DMS 273 (cell line): Measurements from ENCODE around the gene MT2A.
"Not testable (repeated sequence)": the region's sequence is repeated elsewhere in the genome, so short reads cannot be mapped to it uniquely, and the experiment has no call there.

Experiments
- DNase-seq: peaks from one replicate; lab custom pipeline; 2025; ENCODE audit not compliant: unreplicated experiment; lab: John Stamatoyannopoulos, UW

Gene MT2A

DNA sequence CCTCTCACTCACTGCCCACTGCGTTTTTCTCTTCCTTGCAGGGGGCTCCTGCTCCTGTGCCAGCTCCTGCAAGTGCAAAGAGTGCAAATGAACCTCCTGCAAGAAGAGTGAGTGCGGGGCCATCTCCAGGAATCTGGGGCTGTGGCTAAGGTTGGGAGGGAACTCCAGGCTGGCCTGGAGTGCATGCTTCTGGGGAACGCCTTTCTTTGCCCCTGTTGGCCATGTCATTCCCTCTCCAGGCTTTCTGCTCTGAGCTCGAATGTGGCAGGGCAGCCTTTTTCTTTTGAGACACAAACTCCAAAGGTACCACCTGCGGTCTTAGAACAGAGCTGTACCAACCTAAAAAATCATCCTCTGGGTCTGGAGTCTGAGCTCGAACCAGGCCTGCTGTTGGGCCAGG lies 9.8 kb downstream of the MT2A start:
- no peak for DNase-seq

- no peak for DNase-seq
These were observed 12.0 kb downstream of the MT2A start for GRCh38 chr16:56620339-56620897.

DNA sequence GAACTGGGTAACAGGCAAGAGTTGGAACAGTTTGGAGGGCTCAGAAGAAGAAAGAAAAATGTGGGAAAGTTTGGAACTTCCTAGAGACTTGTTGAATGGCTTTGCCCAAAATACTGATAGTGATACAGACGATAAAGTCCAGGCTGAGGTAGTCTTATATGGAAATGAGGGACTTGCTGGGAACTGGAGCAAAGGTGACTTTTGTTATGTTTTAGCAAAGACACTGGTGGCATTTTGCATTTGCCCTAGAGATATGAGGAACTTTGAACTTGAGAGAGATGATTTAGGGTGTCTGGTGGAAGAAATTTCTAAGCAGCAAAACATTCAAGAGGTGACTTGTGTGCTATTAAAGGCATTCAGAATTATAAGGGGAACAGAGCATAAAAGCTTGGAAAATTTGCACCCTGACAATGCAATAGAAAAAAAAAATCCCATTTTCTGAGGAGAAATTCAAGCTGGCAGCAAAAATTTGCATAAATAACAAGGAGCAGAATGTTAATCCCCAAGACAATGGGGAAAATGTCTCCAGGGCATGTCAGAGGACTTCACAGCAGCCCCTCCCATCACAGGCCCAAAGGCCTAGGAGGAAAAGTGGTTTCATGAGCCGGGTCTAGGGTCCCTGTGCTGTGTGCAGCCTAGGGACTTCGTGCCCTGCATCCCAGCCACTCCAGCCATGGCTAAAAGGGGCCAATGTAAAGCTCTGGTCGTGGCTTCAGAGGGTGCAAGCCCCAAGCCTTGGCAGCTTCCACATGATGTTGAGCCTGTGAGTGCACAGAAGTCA lies 13.5 kb downstream of the MT2A start:
- DNase-seq: not testable (repeated sequence)

GRCh38 chr16:56623184-56623583 lies 14.8 kb downstream of the MT2A start:
- DNase-seq: not testable (repeated sequence)

GRCh38 chr16:56623637-56624036 lies 15.3 kb downstream of the MT2A start:
- DNase-seq: no peak

GRCh38 chr16:56625140-56625942 lies 17.0 kb downstream of the MT2A start, which contains the start of gene MT1E:
TSS of gene MT1E (plus strand) at chr16:56625781. CDS start at chr16:56625852, 71 bp downstream.
- DNase-seq: no peak

GRCh38 chr16:56625943-56626654 lies 17.7 kb downstream of the MT2A start:
- DNase-seq: no peak

DNA sequence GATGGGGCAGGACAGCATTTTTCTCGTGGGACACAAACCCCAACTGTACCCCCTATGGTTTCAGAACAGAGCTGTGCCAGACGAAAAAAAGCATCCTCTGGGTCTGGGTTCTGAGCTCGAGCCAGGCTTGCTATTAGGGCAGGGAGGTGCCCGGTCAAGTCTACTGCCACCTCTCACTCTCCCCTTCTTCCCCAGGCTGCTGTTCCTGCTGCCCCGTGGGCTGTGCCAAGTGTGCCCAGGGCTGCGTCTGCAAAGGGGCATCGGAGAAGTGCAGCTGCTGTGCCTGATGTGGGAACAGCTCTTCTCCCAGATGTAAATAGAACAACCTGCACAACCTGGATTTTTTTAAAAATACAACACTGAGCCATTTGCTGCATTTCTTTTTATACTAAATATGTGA lies 18.3 kb downstream of the MT2A start:
- no peak for DNase-seq

DNA sequence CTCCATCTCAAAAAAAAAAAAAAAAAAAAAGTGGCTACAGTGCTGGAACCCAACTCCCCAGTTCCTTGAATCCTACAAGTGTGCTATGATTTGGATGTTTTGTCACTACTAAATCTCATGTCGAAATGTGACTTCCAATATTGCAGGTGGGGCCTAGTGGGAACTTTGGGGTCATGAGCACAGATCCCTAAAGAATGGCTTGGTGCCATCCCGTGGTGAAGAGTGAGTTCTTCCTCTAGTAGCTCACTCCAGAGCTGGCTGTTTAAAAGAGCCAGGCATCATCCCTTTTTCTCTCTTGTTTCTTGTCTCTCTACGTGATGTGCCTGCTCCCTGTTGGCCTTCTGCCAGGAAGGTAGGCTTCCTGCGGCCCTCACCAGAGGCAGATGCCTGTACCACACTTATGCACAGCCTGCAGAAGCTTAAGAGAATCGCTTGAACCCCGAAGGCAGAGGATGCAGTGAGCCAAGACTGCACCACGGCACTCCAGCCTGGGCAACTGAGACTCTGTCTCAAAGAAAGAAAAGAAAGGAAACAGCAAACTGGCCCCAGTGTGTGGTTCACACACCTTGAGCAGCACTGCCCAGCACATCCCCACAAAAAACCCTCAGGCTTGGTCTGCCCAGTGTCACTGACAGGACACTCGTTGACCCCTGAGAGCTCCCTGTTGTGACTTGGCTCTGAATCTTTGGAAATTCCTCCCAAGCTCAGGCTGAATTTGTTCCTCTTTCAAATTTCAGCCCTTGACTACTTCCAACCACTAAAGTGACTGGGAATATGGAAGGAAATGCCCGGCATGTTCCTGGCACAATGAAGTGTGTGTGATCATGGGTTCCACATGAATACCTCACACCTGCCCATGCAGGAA lies 20.3 kb downstream of the MT2A start:
- peak; percentile 22 for DNase-seq

DNA sequence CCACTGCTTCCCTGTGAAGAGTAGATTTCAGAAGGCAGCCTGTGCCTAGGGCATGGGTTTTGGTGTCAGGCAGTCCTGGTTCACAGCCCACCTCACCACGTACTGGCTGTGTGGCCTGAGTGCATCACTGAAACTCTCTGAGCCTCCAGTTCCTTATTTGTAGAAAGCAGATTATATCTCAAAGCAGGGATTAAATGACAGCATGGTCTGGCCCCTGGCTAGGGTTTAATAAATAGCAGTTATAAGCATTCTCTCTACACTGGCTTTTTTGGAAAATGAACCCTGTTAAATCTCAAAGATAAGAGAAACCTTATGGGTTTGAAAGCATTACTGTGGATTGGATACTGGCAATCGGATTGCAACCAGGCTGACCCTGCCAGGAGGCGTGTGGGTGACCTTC lies 21.1 kb downstream of the MT2A start:
- no peak for DNase-seq

GRCh38 chr16:56630134-56630533 lies 21.8 kb downstream of the MT2A start:
- no peak for DNase-seq

DNA sequence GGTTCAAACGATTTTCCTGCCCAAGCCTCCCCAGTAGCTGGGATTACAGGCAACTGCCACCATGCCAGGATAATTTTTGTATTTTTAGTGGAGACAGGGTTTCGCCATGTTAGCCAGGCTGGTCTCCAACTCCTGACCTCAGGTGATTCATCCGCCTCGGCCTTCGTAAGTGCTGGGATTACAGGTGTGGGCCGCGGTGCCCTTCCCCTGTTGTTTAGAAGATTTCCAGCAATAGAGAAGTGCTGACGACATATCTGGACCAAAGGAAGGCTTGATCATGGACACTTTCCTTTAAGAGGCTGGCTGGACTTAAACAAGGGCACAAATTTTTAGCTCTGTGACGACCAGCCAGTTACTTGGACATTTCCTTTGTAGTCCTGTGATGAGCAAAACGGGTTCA lies 22.8 kb downstream of the MT2A start:
- DNase-seq: no peak

GRCh38 chr16:56631832-56632155 lies 23.4 kb downstream of the MT2A start:
- DNase-seq: no peak

DNA sequence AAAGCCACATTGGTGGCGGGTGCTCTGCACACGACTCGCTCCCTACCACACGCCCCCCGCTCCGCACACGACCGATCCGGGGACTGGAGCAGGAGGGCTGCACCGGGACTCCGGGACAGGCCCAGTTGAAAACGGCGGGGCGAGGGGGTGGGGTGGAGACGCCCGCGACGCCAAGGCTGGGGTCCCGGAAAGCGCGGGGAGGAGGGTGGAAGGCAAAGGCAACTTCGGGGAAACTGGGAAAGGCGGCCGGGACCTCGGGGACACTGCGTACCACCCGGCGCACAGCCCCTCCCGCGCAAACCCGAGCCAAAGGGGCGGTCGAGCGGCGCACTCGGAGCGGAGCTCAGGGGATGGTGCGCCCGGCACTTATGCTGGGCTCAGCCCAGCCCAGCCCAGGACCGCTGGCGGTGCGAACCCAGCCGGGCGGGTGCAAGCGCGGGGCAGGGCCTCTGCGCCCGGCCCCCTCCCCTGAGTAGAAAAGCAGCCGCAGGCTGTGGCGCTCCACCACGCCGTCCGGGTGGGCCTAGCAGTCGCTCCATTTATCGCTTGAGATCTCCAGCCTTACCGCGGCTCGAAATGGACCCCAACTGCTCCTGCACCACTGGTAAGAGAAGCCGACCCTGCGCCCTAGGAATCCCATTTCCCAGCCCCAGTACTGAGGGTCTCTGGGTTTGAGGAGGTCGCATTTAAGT lies 23.9 kb downstream of the MT2A start, which contains the start of gene MT1M:
Gene MT1M (plus strand): TSS at position 504 of the 692 bp plus-strand sequence. CDS start 73 bp downstream, at position 577.
- peak; percentile 55 for DNase-seq

DNA sequence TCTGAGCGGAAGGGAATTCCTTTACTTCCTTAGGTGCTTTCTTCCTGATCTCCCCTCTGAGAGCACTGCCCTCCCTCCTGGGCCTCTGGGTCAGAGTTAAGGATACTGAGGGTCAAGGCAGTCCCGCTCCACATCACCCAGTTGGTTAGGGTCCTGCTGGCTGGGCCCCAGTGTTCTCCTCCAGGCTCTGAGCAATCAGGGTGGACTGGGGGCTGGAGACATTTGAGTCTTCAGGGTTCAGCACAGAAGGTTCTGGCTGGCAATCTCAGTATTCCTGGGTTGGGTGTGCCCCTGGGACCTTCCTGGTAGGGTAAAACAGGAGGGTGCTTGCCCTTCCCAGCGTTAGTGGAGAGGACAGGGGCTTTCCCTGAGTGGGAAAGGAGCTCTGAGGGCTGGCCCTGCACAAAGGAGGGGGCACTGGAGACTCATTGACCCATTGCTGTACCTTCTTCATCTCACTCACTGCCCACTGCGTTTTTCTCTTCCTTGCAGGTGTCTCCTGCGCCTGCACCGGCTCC lies 24.5 kb downstream of the MT2A start:
- no peak for DNase-seq

GRCh38 chr16:56633535-56633934 lies 25.2 kb downstream of the MT2A start:
- no peak for DNase-seq

GRCh38 chr16:56634715-56635440 lies 26.5 kb downstream of the MT2A start:
- DNase-seq: no peak

DNA sequence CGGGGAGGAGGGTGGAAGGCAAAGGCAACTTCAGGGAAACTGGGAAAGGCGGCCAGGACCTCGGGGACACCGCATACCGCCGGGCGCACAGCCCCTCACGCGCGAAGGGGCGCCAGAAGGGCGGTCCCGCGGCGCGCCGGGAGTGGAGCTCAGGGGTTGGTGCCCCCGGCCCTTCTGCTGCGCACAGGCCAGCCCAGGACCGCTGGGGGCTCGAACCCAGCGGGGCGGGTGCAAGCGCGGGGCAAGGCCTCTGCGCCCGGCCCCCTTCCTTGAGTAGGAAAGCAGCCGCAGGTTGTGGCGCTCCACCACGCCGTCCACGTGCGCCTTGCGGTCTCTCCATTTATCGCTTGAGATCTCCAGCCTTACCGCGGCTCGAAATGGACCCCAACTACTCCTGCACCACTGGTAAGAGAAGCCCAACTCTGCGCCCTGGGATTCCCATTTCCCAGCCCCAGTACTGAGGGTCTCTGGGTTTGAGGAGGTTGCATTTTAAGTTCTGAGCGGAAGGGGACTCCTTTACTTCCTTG lies 27.1 kb downstream of the MT2A start:
- no peak for DNase-seq
